GM12874 (cell line): ENCODE measurements around the gene SF3A1.

Experiments used
- TF ChIP-seq, protein P1 (sequence below): IDR thresholded peaks from 2 replicates; pipeline ENCODE4 v1.5.1; 2011; ENCODE audit warnings: low read depth, mild to moderate bottlenecking, control low read depth, low read length, moderate library complexity; ENCODE audit not compliant: insufficient read depth

The SF3A1 gene

GRCh38 chr22:30285176-30285845, 71.4 kb downstream of the SF3A1 start:
- TF ChIP-seq, protein P1, sequence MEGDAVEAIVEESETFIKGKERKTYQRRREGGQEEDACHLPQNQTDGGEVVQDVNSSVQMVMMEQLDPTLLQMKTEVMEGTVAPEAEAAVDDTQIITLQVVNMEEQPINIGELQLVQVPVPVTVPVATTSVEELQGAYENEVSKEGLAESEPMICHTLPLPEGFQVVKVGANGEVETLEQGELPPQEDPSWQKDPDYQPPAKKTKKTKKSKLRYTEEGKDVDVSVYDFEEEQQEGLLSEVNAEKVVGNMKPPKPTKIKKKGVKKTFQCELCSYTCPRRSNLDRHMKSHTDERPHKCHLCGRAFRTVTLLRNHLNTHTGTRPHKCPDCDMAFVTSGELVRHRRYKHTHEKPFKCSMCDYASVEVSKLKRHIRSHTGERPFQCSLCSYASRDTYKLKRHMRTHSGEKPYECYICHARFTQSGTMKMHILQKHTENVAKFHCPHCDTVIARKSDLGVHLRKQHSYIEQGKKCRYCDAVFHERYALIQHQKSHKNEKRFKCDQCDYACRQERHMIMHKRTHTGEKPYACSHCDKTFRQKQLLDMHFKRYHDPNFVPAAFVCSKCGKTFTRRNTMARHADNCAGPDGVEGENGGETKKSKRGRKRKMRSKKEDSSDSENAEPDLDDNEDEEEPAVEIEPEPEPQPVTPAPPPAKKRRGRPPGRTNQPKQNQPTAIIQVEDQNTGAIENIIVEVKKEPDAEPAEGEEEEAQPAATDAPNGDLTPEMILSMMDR, result no peak

DNA sequence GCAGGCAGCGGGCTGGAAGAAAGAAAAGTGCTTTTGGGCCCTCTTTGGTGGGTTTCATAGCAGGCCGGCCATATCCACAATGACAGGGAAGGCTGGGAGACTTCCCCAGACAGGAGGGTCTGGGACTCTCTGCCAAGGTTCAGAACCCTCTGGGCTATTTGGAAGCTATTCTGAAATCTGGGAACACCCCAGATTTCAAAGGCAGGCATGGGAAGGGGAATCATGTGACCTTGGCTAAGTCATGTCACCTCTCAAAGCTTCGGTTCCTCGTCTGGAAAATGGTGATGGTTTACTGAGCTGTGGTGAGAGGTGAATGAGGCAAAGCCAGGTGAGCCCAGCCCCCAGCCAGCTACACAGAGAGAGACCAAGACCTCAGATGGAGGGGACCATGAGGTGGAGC, 72.0 kb downstream of the SF3A1 start:
- TF ChIP-seq, protein P1, result no peak

DNA sequence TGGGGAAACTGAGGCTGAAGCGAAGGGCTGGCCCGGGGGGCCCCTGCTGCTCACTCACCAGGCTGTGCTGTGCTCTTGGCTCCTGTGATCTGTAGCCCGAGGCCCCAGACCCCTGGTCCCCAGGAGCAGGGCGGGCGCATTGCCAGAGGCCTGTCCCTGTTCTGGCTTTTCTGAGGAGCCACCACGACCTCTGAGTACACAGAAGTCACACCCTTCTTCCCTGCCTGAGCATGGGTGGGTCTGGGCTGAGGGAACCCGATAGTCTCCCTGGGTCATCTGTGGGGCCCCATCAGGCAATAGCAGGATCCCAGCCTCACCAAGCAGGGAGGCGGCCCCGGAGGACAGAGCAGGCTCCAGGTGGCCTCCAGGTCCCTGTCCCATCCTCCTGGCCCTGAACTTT, 72.5 kb downstream of the SF3A1 start:
- TF ChIP-seq, protein P1, result no peak

GRCh38 chr22:30283342-30283741, 73.4 kb downstream of the SF3A1 start:
- TF ChIP-seq, protein P1, result no peak

- TF ChIP-seq, protein P1, result no peak
Observed at GRCh38 chr22:30282616-30283046, 74.1 kb downstream of the SF3A1 start.
